Measurements from ENCODE around the gene PROC.

DNA sequence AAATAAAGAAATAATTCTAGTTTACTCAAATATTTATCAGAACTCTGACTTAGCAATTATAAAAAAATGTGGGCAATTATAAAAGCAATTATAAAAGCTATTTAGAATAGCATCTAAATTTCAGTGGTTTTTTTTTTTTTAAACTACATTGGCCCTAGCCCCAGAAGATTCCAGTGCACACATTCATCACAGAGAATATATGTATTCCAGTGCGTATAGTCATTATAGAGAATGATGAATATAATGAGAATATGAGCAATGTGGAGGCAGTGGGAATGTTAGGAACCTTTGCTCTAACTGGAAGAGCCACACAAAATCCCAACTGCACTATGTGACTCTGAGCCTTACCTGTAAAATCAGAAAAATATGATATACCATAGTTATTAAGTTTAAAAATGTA, 41.0 kb upstream of the PROC start:
- TF ChIP-seq TAF1 (IDR thresholded peaks at IDR 0.05; ENCODE audit: low read depth, low read length) (no peak), POLR2A (IDR thresholded peaks at IDR 0.05; ENCODE audit: low read depth, low read length) (no peak), POLR2AphosphoS5 (IDR thresholded peaks at IDR 0.05; ENCODE audit: low read depth, low read length) (no peak), SPI1 (IDR thresholded peaks at IDR 0.05; ENCODE audit: low read depth, low read length) (no peak), PAX5 (IDR thresholded peaks at IDR 0.05; ENCODE audit: insufficient read depth, low read length, severe bottlenecking) (no peak), POU2F2 (IDR thresholded peaks at IDR 0.05; ENCODE audit: low read depth, low read length) (no peak)
